SH-SY5Y (cell line): ENCODE measurements around the gene EFNA2.

Source experiments
- GATA2 ChIP-seq: IDR thresholded peaks from 2 replicates; pipeline ENCODE4 v1.6.1; 2011; ENCODE audit warnings: mild to moderate bottlenecking, low read depth, low read length
- GATA3 ChIP-seq: IDR thresholded peaks from 2 replicates; pipeline ENCODE4 v1.6.1; 2011; ENCODE audit warnings: low read depth, mild to moderate bottlenecking, low read length, moderate library complexity

DNA sequence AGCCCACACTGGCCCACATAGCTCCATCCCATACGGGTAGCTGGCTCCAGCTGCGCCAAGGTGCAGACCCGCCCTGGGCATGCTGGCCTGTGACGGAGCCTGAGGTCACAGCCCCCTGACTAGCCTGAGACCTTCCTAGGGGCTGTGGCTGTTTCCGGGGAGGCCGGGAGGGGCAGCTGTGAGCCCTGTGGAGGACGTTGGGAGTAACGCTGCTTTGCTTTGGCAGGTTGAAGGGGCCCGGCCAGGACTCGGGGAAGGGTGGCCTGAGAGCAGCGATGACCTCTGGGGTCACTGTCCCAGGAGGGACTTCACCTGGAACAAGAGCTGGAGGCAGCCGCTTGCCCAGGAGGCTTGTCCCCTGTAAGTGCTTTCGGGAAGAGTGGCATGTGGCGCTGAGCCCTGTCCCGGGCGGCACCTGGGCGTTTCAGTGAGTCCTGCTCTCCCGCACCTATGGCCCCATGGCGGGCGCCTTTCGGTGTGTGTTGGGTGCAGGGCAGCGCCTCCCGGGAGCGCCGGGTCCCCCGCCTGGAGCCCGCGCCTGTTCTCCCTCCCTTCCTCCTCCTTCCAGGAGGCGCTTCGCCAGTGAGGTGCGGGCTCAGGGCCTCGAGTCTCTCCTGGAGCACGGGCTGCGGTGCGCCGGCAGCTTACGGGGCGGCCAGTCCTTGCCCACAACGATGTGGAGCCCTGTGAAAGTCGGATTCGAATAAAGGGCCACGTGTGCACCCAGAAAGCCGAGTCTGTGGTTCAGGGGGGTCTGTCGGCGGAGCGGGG lies 11.4 kb upstream of the EFNA2 start:
- no peak for TF ChIP-seq GATA3
- TF ChIP-seq GATA2, result no peak
